ENCODE data around the gene CMIP.

Gene CMIP

GRCh38 chr16:81754858-81755257, 310.2 kb downstream of the CMIP start:
- Histone ChIP-seq H3K27me3 (replicated peaks; ENCODE audit: control insufficient read depth, insufficient read depth, low read length) (no peaks in the 10 kb centered on the region), H3K36me3 (ENCODE audit: control insufficient read depth, insufficient read depth, low read length) (peaks cover 2% of the 10 kb centered on the region), H3K4me3 (replicated peaks; ENCODE audit: low read depth, low read length) (no peak overlapping the region)
- no peak for DNase-seq (ENCODE audit: extremely low read depth, insufficient read length)
- TF ChIP-seq CTCF (IDR thresholded peaks at IDR 0.05; ENCODE audit: insufficient read depth, low read length, poor library complexity, severe bottlenecking), result no peak

- Histone ChIP-seq H3K36me3 (ENCODE audit: control insufficient read depth, insufficient read depth, low read length) (peaks cover 3% of the 10 kb centered on the region), H3K4me3 (replicated peaks; ENCODE audit: low read depth, low read length) (no peak overlapping the region), H3K27me3 (replicated peaks; ENCODE audit: control insufficient read depth, insufficient read depth, low read length) (no peaks in the 10 kb centered on the region)
- DNase-seq (ENCODE audit: extremely low read depth, insufficient read length), result no peak
- TF ChIP-seq CTCF (IDR thresholded peaks at IDR 0.05; ENCODE audit: insufficient read depth, low read length, poor library complexity, severe bottlenecking), result no peak
Measured at GRCh38 chr16:81755915-81756614, 311.5 kb downstream of the CMIP start.

- Histone ChIP-seq H3K4me3 (replicated peaks; ENCODE audit: low read depth, low read length) (no peak overlapping the region), H3K27me3 (replicated peaks; ENCODE audit: control insufficient read depth, insufficient read depth, low read length) (no peaks in the 10 kb centered on the region), H3K36me3 (ENCODE audit: control insufficient read depth, insufficient read depth, low read length) (peaks cover 3% of the 10 kb centered on the region)
- no peak for DNase-seq (ENCODE audit: extremely low read depth, insufficient read length)
- no peak for TF ChIP-seq CTCF (IDR thresholded peaks at IDR 0.05; ENCODE audit: insufficient read depth, low read length, poor library complexity, severe bottlenecking)
Measured at GRCh38 chr16:81756615-81757356, 312.2 kb downstream of the CMIP start.

GRCh38 chr16:81758376-81758775, 313.8 kb downstream of the CMIP start:
- DNase-seq (ENCODE audit: extremely low read depth, insufficient read length), result no peak
- no peaks in the 10 kb centered on the region for H3K27me3 ChIP-seq (replicated peaks; ENCODE audit: control insufficient read depth, insufficient read depth, low read length)
- TF ChIP-seq CTCF (IDR thresholded peaks at IDR 0.05; ENCODE audit: insufficient read depth, low read length, poor library complexity, severe bottlenecking), result no peak
- H3K36me3 ChIP-seq (ENCODE audit: control insufficient read depth, insufficient read depth, low read length), result peaks cover 3% of the 10 kb centered on the region
- H3K4me3 ChIP-seq (replicated peaks; ENCODE audit: low read depth, low read length), result no peak overlapping the region

Measured in GM06990 (cell line).